Measurements from ENCODE around the gene RELCH. TPM values are rescaled to one million over a fixed set of nuclear protein-coding genes. Genes with fewer than 3 reads are reported as not detected.

Gene RELCH
- total and polyA plus RNA-seq, 2 donors = 12.8 to 73.3 TPM

DNA sequence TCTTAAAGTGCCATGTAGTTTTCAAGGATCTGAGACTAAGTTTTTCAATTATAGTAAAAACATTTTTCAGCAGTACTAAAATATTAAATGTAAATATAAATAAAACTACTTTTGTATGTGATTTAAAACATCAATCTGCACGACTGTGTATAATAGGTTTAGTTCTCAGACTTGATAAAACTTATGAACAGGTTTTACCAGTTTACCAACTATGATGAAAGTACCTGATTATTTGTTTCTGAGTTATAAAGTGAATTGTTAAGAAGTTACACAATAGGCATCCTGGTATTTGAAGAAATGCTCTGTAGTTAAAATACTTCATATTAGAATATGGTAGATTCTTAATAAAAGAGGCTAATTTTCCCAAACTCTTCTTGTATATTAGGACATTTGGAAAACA lies 14.8 kb downstream of the RELCH start:
- DNase-seq (ENCODE audit: extremely low spot score) = no peak

GRCh38 chr18:62205824-62206223 lies 18.8 kb downstream of the RELCH start:
- 94% methylated on average over 4 of the region's 4 CpGs for WGBS
- no peak for DNase-seq (ENCODE audit: extremely low spot score)
- no peaks in the 10 kb centered on the region for H3K36me3 ChIP-seq (ENCODE audit: insufficient read depth)
- no peak overlapping the region for H3K4me3 ChIP-seq (ENCODE audit: low read depth, low read length)
- no peaks in the 10 kb centered on the region for H3K4me1 ChIP-seq (ENCODE audit: insufficient read depth)
- no peak overlapping the region for H3K27ac ChIP-seq (ENCODE audit: low read depth)

More for the DNA sequence above, 14.8 kb downstream of the RELCH start:
- Histone ChIP-seq H3K27ac (ENCODE audit: low read depth) (no peak overlapping the region), H3K4me1 (ENCODE audit: insufficient read depth) (no peaks in the 10 kb centered on the region), H3K36me3 (ENCODE audit: insufficient read depth) (no peaks in the 10 kb centered on the region), H3K4me3 (ENCODE audit: low read depth, low read length) (no peak overlapping the region)
- WGBS = 69% methylated on average over 1 of the region's 1 CpG

DNA sequence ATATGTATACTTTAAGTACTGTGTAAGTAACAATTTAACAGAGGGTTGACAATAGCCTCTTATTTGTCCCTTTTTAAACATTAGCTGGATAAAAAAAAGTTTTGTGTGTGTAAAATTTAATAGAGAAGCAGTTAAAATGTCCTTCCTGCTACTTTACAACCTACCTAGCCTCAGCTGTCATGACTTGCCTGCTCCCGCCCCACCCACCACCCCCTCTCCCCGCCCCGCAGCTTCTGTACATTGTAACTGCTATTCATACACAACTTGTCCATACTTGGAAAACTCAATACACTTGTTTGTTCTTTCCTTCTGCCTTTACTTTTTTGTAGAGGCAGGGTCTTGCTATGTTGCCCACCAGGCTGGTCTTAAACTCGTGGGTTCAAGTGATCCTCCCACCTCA lies 19.5 kb downstream of the RELCH start:
- H3K4me3 ChIP-seq (ENCODE audit: low read depth, low read length) = no peak overlapping the region
- H3K36me3 ChIP-seq (ENCODE audit: insufficient read depth) = no peaks in the 10 kb centered on the region
- H3K4me1 ChIP-seq (ENCODE audit: insufficient read depth) = no peaks in the 10 kb centered on the region
- 96% methylated on average over 4 of the region's 4 CpGs for WGBS
- H3K27ac ChIP-seq (ENCODE audit: low read depth) = no peak overlapping the region
- no peak for DNase-seq (ENCODE audit: extremely low spot score)

- H3K4me3 ChIP-seq (ENCODE audit: low read depth, low read length) = no peak overlapping the region
- no peaks in the 10 kb centered on the region for H3K36me3 ChIP-seq (ENCODE audit: insufficient read depth)
- no peaks in the 10 kb centered on the region for H3K4me1 ChIP-seq (ENCODE audit: insufficient read depth)
- H3K27ac ChIP-seq (ENCODE audit: low read depth) = no peak overlapping the region
- no peak for DNase-seq (ENCODE audit: extremely low spot score)
Observed at GRCh38 chr18:62209046-62209445, 22.0 kb downstream of the RELCH start.

DNA sequence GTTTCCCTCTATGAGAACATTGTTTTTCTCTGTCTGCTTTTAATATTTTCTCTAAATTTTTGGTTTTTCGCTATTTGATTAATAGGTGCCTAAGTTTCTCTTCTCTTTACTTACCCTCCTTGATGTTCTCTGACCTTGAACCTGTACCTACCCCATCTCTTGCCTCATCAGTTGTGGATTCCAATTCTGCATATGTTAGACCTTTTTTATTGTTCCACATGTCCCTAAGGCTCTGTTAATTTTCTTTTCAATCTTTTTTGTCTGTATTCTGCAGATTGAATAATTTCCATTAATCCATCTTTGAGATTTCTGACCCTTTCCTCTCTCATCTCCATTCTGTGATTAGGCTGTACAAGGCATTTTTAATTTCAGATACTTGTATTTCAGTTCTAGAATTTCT lies 23.1 kb downstream of the RELCH start:
- Histone ChIP-seq H3K36me3 (ENCODE audit: insufficient read depth) (no peaks in the 10 kb centered on the region), H3K4me1 (ENCODE audit: insufficient read depth) (no peaks in the 10 kb centered on the region), H3K27ac (ENCODE audit: low read depth) (no peak overlapping the region), H3K4me3 (ENCODE audit: low read depth, low read length) (no peak overlapping the region)
- 100% methylated on average over 1 of the region's 1 CpG for WGBS
- no peak for DNase-seq (ENCODE audit: extremely low spot score)

DNA sequence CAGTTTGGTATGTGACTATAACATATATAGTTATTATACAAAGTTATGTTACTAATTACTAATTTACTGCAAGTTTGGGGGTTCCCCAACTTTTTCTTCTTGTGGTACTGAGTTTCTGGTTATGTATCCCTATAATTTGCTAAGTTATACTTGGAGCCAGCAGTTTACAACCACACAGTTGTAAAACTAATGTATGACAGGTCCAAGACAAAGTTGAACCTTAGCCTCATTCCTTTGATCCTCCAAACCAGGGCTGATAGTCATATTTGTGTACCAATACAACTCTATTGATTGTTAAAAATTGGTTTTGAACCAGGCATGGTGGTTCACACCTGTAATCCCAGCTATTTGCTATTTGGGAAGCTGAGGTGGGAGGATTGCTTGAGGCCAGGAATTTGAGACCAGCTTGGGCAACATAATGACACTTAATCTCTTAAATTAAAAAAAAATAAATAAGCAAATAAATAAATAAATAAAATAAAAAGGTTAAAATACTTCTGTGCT lies 24.3 kb downstream of the RELCH start:
- no peak overlapping the region for H3K27ac ChIP-seq (ENCODE audit: low read depth)
- no peak overlapping the region for H3K4me3 ChIP-seq (ENCODE audit: low read depth, low read length)
- H3K4me1 ChIP-seq (ENCODE audit: insufficient read depth) = no peaks in the 10 kb centered on the region
- H3K36me3 ChIP-seq (ENCODE audit: insufficient read depth) = peaks cover 1% of the 10 kb centered on the region
- DNase-seq (ENCODE audit: extremely low spot score) = no peak

GRCh38 chr18:62214790-62215189 lies 27.7 kb downstream of the RELCH start:
- peaks cover 1% of the 10 kb centered on the region for H3K36me3 ChIP-seq (ENCODE audit: insufficient read depth)
- H3K4me1 ChIP-seq (ENCODE audit: insufficient read depth) = no peaks in the 10 kb centered on the region
- DNase-seq (ENCODE audit: extremely low spot score) = no peak
- H3K27ac ChIP-seq (ENCODE audit: low read depth) = no peak overlapping the region
- H3K4me3 ChIP-seq (ENCODE audit: low read depth, low read length) = no peak overlapping the region
- 84% methylated on average over 1 of the region's 1 CpG for WGBS

DNA sequence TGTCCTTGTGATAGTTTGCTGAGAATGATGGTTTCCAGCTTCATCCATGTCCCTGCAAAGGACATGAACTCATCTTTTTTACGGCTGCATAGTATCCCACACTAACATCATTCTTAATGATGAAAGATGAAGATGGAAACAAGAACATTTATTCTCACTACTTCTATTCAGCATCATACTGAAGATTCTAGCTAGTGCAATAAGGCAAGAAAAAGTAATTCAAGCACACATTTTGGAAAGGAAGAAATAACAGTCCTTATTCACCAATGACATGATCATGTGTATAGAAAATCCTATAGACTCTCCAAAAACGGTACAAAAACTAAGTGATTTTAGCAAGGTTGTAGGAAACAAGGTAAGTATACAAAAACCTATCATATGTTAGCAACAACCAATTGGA lies 37.2 kb downstream of the RELCH start:
- Histone ChIP-seq H3K36me3 (ENCODE audit: insufficient read depth) (peaks cover 2% of the 10 kb centered on the region), H3K4me1 (ENCODE audit: insufficient read depth) (no peaks in the 10 kb centered on the region), H3K27ac (ENCODE audit: low read depth) (no peak overlapping the region), H3K4me3 (ENCODE audit: low read depth, low read length) (no peak overlapping the region)
- no peak for DNase-seq (ENCODE audit: extremely low spot score)
- WGBS = 98% methylated on average over 2 of the region's 2 CpGs

- Histone ChIP-seq H3K4me3 (ENCODE audit: low read depth, low read length) (no peak overlapping the region), H3K27ac (ENCODE audit: low read depth) (no peak overlapping the region), H3K4me1 (ENCODE audit: insufficient read depth) (no peaks in the 10 kb centered on the region), H3K36me3 (ENCODE audit: insufficient read depth) (peaks cover 3% of the 10 kb centered on the region)
- WGBS = 94% methylated on average over 3 of the region's 3 CpGs
- DNase-seq (ENCODE audit: extremely low spot score) = no peak
Observed at GRCh38 chr18:62226047-62226446, 39.0 kb downstream of the RELCH start.

GRCh38 chr18:62236252-62236651 lies 49.2 kb downstream of the RELCH start:
- 100% methylated on average over 1 of the region's 1 CpG for WGBS

GRCh38 chr18:62239475-62239874 lies 52.4 kb downstream of the RELCH start:
- H3K36me3 ChIP-seq (ENCODE audit: insufficient read depth) = no peaks in the 10 kb centered on the region
- no peak overlapping the region for H3K4me3 ChIP-seq (ENCODE audit: low read depth, low read length)
- DNase-seq (ENCODE audit: extremely low spot score) = no peak
- no peaks in the 10 kb centered on the region for H3K4me1 ChIP-seq (ENCODE audit: insufficient read depth)
- WGBS = 91% methylated on average over 3 of the region's 3 CpGs
- H3K27ac ChIP-seq (ENCODE audit: low read depth) = no peak overlapping the region

More at GRCh38 chr18:62236252-62236651, 49.2 kb downstream of the RELCH start:
- no peak for DNase-seq (ENCODE audit: extremely low spot score)
- Histone ChIP-seq H3K4me1 (ENCODE audit: insufficient read depth) (no peaks in the 10 kb centered on the region), H3K27ac (ENCODE audit: low read depth) (no peak overlapping the region), H3K4me3 (ENCODE audit: low read depth, low read length) (no peak overlapping the region), H3K36me3 (ENCODE audit: insufficient read depth) (peaks cover 4% of the 10 kb centered on the region)

GRCh38 chr18:62242955-62243354 lies 55.9 kb downstream of the RELCH start:
- DNase-seq (ENCODE audit: extremely low spot score) = no peak
- Histone ChIP-seq H3K36me3 (ENCODE audit: insufficient read depth) (no peaks in the 10 kb centered on the region), H3K27ac (ENCODE audit: low read depth) (no peak overlapping the region), H3K4me1 (ENCODE audit: insufficient read depth) (no peaks in the 10 kb centered on the region), H3K4me3 (ENCODE audit: low read depth, low read length) (no peak overlapping the region)
- WGBS = 88% methylated on average over 1 of the region's 1 CpG

GRCh38 chr18:62245177-62245576 lies 58.1 kb downstream of the RELCH start:
- Histone ChIP-seq H3K36me3 (ENCODE audit: insufficient read depth) (no peaks in the 10 kb centered on the region), H3K27ac (ENCODE audit: low read depth) (no peak overlapping the region), H3K4me3 (ENCODE audit: low read depth, low read length) (no peak overlapping the region), H3K4me1 (ENCODE audit: insufficient read depth) (no peaks in the 10 kb centered on the region)
- WGBS = 97% methylated on average over 8 of the region's 8 CpGs
- DNase-seq (ENCODE audit: extremely low spot score) = no peak

GRCh38 chr18:62245699-62246098 lies 58.6 kb downstream of the RELCH start:
- Histone ChIP-seq H3K4me3 (ENCODE audit: low read depth, low read length) (no peak overlapping the region), H3K36me3 (ENCODE audit: insufficient read depth) (no peaks in the 10 kb centered on the region), H3K4me1 (ENCODE audit: insufficient read depth) (no peaks in the 10 kb centered on the region), H3K27ac (ENCODE audit: low read depth) (no peak overlapping the region)
- WGBS = 34% methylated on average over 1 of the region's 1 CpG
- no peak for DNase-seq (ENCODE audit: extremely low spot score)

DNA sequence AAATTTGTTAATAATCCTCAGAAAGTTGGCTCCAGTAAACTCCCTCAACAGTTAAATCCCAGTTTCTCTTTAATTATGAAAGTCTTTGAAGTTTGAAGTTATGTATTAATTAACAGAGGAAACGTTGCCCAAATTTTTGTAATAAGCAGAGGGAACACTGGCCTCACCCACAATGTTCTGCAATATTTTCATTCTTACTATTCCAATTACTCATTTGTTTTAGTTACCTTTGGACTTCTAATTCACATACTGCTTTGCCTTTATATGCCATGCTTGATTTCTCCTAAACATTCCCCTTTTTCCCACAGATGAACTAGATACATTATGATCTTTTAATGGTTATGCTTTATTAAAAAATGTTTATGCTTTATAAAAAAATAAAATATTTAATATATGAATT lies 61.3 kb downstream of the RELCH start:
- no peak overlapping the region for H3K4me3 ChIP-seq (ENCODE audit: low read depth, low read length)
- H3K36me3 ChIP-seq (ENCODE audit: insufficient read depth) = no peaks in the 10 kb centered on the region

More for the DNA sequence above, 61.3 kb downstream of the RELCH start:
- H3K27ac ChIP-seq (ENCODE audit: low read depth) = no peak overlapping the region
- H3K4me1 ChIP-seq (ENCODE audit: insufficient read depth) = no peaks in the 10 kb centered on the region
- 50% methylated on average over 1 of the region's 1 CpG for WGBS
- DNase-seq (ENCODE audit: extremely low spot score) = no peak
